Osteoblast (primary cell): ENCODE measurements around the gene MPRIP. TPM values are rescaled to one million over a fixed set of nuclear protein-coding genes. Genes with fewer than 3 reads are reported as not detected.

Experiments used
- DNase-seq: peaks from one replicate; pipeline ENCODE4 v3.0.0; 2011; ENCODE audit warnings: low spot score, mixed read lengths; ENCODE audit not compliant: insufficient read length; ENCODE audit errors: missing footprints
- H2AFZ ChIP-seq: 2 replicates; pipeline ENCODE4 v1.6.0; 2011; ENCODE audit warnings: mild to moderate bottlenecking, low read length
- H3K27ac ChIP-seq: 2 replicates; pipeline ENCODE4 v1.5.1; 2011; ENCODE audit warnings: mild to moderate bottlenecking, low read depth, low read length, moderate library complexity
- H3K27me3 ChIP-seq: 2 replicates; pipeline ENCODE4 v1.6.0; 2012; ENCODE audit warnings: mild to moderate bottlenecking, control low read depth, inconsistent platforms, low read length, moderate library complexity; ENCODE audit not compliant: insufficient read depth
- H3K36me3 ChIP-seq: 2 replicates; pipeline ENCODE4 v1.5.1; 2011; ENCODE audit warnings: mild to moderate bottlenecking, low read length, control low read depth, moderate library complexity; ENCODE audit not compliant: insufficient read depth
- H3K4me1 ChIP-seq: 2 replicates; pipeline ENCODE4 v1.5.1; 2011; ENCODE audit warnings: mild to moderate bottlenecking, low read length, control low read depth, moderate library complexity; ENCODE audit not compliant: insufficient read depth
- H3K4me2 ChIP-seq: 2 replicates; pipeline ENCODE4 v1.6.0; 2011; ENCODE audit warnings: mild to moderate bottlenecking, low read length; ENCODE audit not compliant: insufficient read depth
- H3K4me3 ChIP-seq: fragments of 200-600 bp; sonication (generic); 3 replicates; pipeline ENCODE4 v1.5.1; 2012; ENCODE audit warnings: mild to moderate bottlenecking, low read length, inconsistent platforms; ENCODE audit not compliant: insufficient read depth
- H3K79me2 ChIP-seq: 2 replicates; pipeline ENCODE4 v1.6.0; 2012; ENCODE audit warnings: mild to moderate bottlenecking, low read length, control low read depth, inconsistent platforms; ENCODE audit not compliant: insufficient read depth
- H3K9me3 ChIP-seq: 2 replicates; pipeline ENCODE4 v1.5.1; 2011; ENCODE audit warnings: low read depth, low read length, control low read depth
- H4K20me1 ChIP-seq: 2 replicates; pipeline ENCODE4 v1.6.0; 2012; ENCODE audit warnings: mild to moderate bottlenecking, low read length, control low read depth; ENCODE audit not compliant: insufficient read depth
- CTCF ChIP-seq: IDR thresholded peaks from 2 replicates; pipeline ENCODE4 v1.5.1; 2011; ENCODE audit warnings: mild to moderate bottlenecking, low read depth, low read length, moderate library complexity; ENCODE audit errors: extremely low read depth
- total RNA-seq: library from RNA; depleted of rRNA; stranded (reverse); fragments of >200 nt; gene quantifications from 2 replicates; pipeline ENCODE4 v1.2.3, GENCODE V29; 2012

MPRIP gene
- total RNA-seq, 1 donor: 149 TPM

DNA sequence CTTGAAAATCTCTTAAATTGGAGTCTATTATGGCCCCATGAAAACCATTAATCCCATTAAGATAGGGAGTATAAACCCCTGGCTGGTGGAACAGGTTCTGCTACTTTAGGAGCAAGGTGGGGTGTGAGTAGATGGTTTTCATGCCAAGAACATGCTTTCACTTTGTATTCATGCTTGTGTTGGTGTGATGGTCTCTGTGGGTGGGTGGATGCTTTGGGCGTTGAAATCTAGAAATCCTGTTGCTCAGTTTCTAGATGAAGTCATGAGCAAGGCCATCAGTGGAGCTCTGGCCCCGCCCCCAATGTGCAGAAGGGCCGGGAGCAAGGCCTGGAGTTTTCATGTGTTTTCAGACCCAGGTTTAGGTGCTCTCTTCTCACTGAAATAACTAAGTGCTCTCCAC, 143.8 kb downstream of the MPRIP start:
- H2AFZ ChIP-seq: no peak overlapping the region
- no peak overlapping the region for H3K27ac ChIP-seq
- H3K4me1 ChIP-seq: peaks cover 34% of the 10 kb centered on the region
- H3K79me2 ChIP-seq: no peaks in the 10 kb centered on the region
- DNase-seq: peak; percentile 68
- no peaks in the 10 kb centered on the region for H3K9me3 ChIP-seq
- H3K27me3 ChIP-seq: no peaks in the 10 kb centered on the region
- TF ChIP-seq CTCF: no peak
- H4K20me1 ChIP-seq: peaks cover 22% of the 10 kb centered on the region
- H3K4me2 ChIP-seq: no peak overlapping the region
- no peak overlapping the region for H3K4me3 ChIP-seq
- H3K36me3 ChIP-seq: peaks cover 84% of the 10 kb centered on the region

DNA sequence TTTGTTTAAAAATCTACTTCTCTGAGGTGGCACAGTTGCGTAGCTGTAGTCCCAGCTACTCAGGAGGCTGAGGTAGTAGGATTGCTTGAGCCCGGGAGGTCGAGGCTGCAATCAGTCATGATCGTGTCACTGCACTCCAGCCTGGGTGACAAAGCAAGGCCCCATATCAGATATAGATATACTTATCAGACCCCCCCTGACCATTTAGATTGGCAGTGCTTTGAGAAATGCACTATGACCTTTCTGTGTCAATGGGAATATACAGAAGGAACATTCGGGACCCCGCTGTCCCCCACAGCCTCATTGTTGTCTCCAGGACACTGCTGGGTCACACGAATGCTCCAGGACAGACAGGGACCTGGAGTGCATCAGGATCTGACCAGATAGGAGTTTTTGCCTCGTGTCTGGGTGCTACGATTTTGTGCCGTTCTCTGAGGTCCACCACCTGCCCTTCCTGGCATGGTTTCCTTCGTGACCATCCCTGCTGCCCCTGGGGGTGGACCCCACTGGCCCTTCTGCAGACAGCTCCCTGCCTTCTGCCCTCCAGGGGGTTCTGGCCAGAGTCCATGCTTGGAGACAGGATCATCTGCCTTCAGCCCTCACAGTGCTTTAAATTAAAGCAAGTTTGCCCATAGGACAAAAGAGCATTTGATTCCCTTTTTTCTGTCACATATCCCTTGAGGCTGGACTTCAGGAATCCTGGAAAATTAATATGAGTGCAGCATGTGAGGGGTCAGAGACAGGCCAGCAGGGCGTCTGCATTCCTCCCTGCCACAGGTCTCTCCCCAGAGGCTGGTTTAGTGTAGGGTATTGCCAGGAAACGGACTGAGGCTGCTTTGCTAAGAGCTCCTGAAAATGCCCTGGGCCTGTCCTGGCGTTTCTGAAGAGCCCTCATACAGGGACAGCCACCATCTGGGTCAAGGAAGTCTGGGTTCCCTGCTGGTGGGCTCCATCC, 144.6 kb downstream of the MPRIP start:
- H3K4me1 ChIP-seq: peaks cover 42% of the 10 kb centered on the region
- H2AFZ ChIP-seq: no peak overlapping the region
- no peaks in the 10 kb centered on the region for H3K79me2 ChIP-seq
- H3K9me3 ChIP-seq: no peaks in the 10 kb centered on the region
- H3K27ac ChIP-seq: no peak overlapping the region
- peak; percentile 62 for DNase-seq
- no peaks in the 10 kb centered on the region for H3K27me3 ChIP-seq
- TF ChIP-seq CTCF: no peak
- H3K4me3 ChIP-seq: no peak overlapping the region
- H3K4me2 ChIP-seq: no peak overlapping the region
- peaks cover 26% of the 10 kb centered on the region for H4K20me1 ChIP-seq
- H3K36me3 ChIP-seq: peaks cover 76% of the 10 kb centered on the region

DNA sequence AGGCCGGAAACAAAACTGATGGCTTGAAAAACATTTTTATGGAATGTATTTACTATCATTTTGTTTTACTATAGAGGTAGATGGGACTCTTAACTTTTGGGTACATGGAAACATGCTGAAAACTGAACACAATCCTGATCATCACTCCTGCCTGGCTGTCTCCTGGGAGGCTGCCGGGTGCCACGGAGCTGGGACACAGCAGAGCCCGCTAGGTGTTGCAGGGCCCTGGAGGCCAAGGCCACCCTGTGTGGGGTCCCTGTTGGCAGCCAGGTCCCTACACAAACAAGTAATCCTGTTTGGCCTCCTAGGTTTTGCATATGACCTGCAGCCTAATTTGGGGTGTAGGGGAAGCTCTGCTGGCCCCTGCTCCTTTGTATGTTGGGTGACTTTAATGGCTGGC, 146.3 kb downstream of the MPRIP start:
- Histone ChIP-seq H3K79me2 (no peaks in the 10 kb centered on the region), H3K27me3 (no peaks in the 10 kb centered on the region), H3K4me1 (peaks cover 44% of the 10 kb centered on the region), H4K20me1 (peaks cover 20% of the 10 kb centered on the region), H2AFZ (no peak overlapping the region), H3K27ac (no peak overlapping the region), H3K36me3 (peaks cover 61% of the 10 kb centered on the region), H3K9me3 (no peaks in the 10 kb centered on the region), H3K4me3 (no peak overlapping the region), H3K4me2 (no peak overlapping the region)
- DNase-seq: peak; percentile 21
- no peak for TF ChIP-seq CTCF

DNA sequence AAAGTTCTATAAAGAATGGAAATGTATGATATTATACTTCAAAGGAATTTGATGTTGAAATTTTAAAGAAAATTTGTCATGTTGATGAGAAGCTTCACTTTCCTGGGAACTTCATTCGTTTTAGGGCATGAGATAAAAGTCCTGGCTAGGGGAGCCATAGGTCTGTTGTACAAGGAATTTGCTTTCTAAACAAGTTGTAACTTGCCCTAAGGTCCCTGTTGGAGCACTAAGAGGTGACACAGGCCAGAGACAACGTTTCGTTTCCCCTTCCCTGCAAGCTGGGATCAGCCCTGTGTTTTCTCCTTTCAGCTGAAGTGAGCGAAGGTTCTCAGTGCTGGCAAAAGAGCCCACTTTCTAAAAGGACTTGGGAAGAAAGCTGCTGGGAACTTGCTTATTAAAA, 147.3 kb downstream of the MPRIP start:
- H3K27me3 ChIP-seq: no peaks in the 10 kb centered on the region
- peaks cover 51% of the 10 kb centered on the region for H3K36me3 ChIP-seq
- no peaks in the 10 kb centered on the region for H3K79me2 ChIP-seq
- no peak for TF ChIP-seq CTCF
- no peak overlapping the region for H3K4me3 ChIP-seq
- H3K4me2 ChIP-seq: no peak overlapping the region
- peaks cover 44% of the 10 kb centered on the region for H3K4me1 ChIP-seq
- H2AFZ ChIP-seq: no peak overlapping the region
- peaks cover 20% of the 10 kb centered on the region for H4K20me1 ChIP-seq
- H3K27ac ChIP-seq: no peak overlapping the region
- peak; percentile 18 for DNase-seq
- no peaks in the 10 kb centered on the region for H3K9me3 ChIP-seq
